Vagina (tissue), 2 donors: ENCODE measurements around the gene ARF3.

Experiments
- CTCF ChIP-seq, 3 experiments: fragments of 450-650 bp in 2 of 3; fragments of 200-600 bp in 1 of 3; sonication (generic) in 1 of 3; IDR thresholded peaks; one replicate each; pipeline ENCODE4 v1.5.1; 2017 to 2019; ENCODE audit warnings: antibody characterized with exemption in 3 of 3, mild to moderate bottlenecking in 2 of 3, moderate library complexity in 2 of 3
- POLR2A ChIP-seq, 2 donors: fragments of 450-650 bp; IDR thresholded peaks; one replicate each; pipeline ENCODE4 v1.6.1; 2017; ENCODE audit warnings: antibody characterized with exemption in 2 of 2, mild to moderate bottlenecking in 2 of 2, moderate library complexity in 2 of 2
- POLR2AphosphoS5 ChIP-seq, 2 donors: sonication (generic); formaldehyde crosslinking; IDR thresholded peaks; one replicate each; pipeline ENCODE4 v1.9.0; 2017; ENCODE audit warnings: antibody characterized with exemption in 2 of 2, mild to moderate bottlenecking in 2 of 2, low read depth in 1 of 2; ENCODE audit not compliant: insufficient read depth in 1 of 2

DNA sequence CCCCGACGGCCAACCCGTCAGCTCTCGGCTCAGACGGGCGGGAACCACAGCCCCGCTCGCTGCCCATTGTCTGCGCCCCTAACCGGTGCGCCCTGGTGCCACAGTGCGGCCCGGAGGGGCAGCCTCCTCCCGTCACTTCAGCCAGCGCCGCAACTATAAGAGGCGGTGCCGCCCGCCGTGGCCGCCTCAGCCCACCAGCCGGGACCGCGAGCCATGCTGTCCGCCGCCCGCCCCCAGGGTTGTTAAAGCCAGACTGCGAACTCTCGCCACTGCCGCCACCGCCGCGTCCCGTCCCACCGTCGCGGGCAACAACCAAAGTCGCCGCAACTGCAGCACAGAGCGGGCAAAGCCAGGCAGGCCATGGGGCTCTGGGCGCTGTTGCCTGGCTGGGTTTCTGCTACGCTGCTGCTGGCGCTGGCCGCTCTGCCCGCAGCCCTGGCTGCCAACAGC lies 21.0 kb upstream of the ARF3 start, which contains the start of gene WNT1:
- TF ChIP-seq CTCF (IDR thresholded peaks at IDR 0.05) (no peak), POLR2A (IDR thresholded peaks at IDR 0.05) (no peak), POLR2AphosphoS5 (IDR thresholded peaks at IDR 0.05; ENCODE audit: insufficient read depth in 1 of 2, low read depth in 1 of 2) (no peak)
